GM12864 (cell line): Measurements from ENCODE around the gene LGALS3.

Experiments
- DNase-seq: peaks from one replicate; pipeline ENCODE4 v3.0.0-alpha.2; 2011; ENCODE audit warnings: low read depth
- H3K4me3 ChIP-seq: 2 replicates; pipeline ENCODE4 v1.5.1; 2011; ENCODE audit warnings: mild to moderate bottlenecking, low read depth, low read length, control low read depth
- TF ChIP-seq, protein P1 (sequence below): IDR thresholded peaks from 2 replicates; pipeline ENCODE4 v1.5.1; 2011; ENCODE audit warnings: low read depth, mild to moderate bottlenecking, moderate library complexity, low read length, control low read depth, inconsistent platforms; ENCODE audit errors: missing control alignments

LGALS3 gene

GRCh38 chr14:55180434-55180833 is 51.4 kb downstream of the LGALS3 start:
- H3K4me3 ChIP-seq: no peak overlapping the region
- peak; percentile 78 for DNase-seq
- TF ChIP-seq, protein P1, sequence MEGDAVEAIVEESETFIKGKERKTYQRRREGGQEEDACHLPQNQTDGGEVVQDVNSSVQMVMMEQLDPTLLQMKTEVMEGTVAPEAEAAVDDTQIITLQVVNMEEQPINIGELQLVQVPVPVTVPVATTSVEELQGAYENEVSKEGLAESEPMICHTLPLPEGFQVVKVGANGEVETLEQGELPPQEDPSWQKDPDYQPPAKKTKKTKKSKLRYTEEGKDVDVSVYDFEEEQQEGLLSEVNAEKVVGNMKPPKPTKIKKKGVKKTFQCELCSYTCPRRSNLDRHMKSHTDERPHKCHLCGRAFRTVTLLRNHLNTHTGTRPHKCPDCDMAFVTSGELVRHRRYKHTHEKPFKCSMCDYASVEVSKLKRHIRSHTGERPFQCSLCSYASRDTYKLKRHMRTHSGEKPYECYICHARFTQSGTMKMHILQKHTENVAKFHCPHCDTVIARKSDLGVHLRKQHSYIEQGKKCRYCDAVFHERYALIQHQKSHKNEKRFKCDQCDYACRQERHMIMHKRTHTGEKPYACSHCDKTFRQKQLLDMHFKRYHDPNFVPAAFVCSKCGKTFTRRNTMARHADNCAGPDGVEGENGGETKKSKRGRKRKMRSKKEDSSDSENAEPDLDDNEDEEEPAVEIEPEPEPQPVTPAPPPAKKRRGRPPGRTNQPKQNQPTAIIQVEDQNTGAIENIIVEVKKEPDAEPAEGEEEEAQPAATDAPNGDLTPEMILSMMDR: no peak

- H3K4me3 ChIP-seq: no peak overlapping the region; the same call in 1 of the 2 replicates
These were observed 59.7 kb downstream of the LGALS3 start for GRCh38 chr14:55188686-55189295.

DNA sequence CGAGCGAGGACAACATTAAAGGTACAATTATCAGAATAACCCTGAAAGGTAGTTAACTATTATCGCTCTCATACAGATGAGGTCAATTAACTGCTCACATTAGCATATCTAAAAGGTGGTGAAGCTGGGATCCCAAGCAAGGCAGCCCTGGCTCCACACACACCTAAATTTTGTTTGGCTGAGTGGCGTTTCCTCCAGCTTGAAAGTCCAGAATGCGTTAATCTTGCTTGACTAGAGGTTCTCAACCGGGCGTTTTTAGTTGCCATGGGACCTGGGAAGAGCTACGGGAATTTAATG is 61.8 kb downstream of the LGALS3 start:
- peak overlapping the region; percentile 97 for H3K4me3 ChIP-seq
- no peak for DNase-seq
- TF ChIP-seq, protein P1: no peak

More at GRCh38 chr14:55188686-55189295, 59.7 kb downstream of the LGALS3 start:
- TF ChIP-seq, protein P1: no peak
- no peak for DNase-seq

DNA sequence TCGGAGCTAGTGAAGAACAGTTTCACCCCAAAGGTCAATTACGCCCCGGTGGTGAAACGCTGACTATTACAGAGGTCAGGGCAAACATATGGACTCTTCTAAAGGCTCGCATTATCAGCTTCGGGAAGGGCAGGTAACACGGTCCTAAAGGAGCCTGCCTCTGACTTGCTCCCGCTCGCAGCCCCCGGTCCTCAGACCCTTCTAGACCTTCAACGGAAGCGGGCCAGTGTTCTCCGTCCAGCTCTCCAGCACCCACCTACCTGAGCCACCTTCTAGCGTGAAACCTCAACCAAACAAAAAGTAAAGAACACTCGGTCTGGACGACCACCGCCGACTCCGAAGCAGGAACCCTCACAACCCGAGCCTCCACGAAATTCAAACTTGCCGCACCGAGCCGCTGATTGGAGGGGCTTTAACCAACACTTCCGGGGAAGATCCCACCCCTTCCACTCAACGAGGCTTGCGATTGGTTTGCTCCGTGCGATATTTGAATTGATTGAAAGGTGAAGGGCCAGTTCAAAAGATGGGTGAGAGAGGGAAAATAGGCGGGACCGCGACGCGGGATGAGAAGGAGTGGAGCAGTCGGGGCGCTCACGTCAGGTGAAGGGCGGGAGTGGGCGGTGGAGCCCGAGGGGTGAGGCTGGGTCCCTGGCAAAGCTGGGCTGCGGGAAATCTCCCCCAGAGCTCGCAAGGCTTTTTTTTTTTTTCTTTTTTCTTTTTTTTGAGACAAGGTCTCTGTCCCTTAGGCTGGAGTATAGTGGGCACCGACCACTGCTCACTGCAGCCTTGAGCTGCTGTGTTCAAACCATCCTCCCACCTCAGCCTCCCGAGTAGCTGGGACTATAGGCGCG is 62.4 kb downstream of the LGALS3 start, which contains the start of gene DLGAP5:
Gene DLGAP5, minus strand, starts transcription at position 383 of the 851 bp plus-strand sequence. CDS start 2,406 bp downstream, outside the sequence.
- DNase-seq: peak; percentile 94
- H3K4me3 ChIP-seq: peak within 1 kb of the TSS; percentile 97
- TF ChIP-seq, protein P1: no peak

DNA sequence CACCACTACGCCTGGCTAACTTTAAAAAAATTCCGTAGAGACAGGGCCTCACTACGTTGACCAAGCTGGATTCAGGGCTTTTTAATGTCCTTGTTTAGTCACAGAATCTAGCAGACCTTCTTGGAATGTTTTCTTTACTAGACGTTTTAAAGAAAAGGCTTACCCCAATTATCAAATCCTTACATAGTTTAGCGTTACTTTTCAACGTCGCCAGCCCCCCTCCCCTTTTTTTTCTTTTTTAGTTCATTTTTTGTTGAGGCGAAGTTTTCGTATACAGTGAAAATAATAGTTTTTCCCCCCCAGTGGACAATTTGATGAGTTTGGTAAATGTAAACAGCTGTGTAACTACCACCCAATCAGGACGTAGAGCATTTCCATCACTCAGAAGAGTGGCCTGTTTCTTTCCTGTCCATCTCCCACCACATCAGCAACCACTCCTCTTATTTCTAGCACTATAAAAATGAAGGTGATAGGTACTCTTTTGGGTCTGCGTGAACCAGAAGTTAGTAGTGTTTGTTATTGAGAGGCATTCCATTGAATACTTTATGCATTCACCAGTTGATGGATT is 63.1 kb downstream of the LGALS3 start:
- H3K4me3 ChIP-seq: peak overlapping the region; percentile 97
- TF ChIP-seq, protein P1: no peak
- no peak for DNase-seq

- DNase-seq: no peak
- TF ChIP-seq, protein P1: no peak
- no peak overlapping the region for H3K4me3 ChIP-seq
These were observed 65.8 kb downstream of the LGALS3 start for GRCh38 chr14:55194656-55195355.
